Measurements from ENCODE around the gene MYH4.

Gene MYH4

DNA sequence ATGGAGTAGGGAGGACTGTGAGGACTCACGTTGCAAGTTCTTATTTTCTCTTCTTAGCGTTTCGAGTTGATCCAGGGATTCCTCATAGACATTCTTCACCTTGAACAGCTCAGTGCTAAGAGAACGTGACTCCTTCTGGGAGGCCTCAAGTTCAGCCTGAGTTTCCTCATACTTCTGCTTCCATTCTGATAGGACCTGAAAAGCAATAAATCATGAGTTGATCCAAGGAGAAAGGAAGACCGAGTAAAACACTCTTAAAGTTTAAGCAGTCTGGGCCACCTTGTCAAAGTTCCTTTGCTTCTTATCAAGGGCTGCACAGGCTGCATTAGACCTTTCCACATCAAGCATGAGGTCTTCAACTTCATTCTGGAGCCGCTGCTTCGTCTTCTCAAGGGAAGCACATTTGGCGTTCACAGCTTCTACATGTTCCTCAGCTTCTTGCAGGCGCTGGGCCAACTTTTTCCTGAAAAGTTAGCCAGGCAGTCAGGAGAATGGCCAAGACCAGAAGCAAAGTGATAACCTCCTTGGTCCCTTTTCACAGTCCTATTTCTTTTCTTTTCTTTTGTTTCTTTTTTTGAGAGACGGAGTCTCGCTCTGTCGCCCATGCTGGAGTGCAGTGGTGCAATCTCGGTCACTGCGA is 72.7 kb downstream of the MYH4 start:
- no peaks in the 10 kb centered on the region for H3K79me2 ChIP-seq (ENCODE audit: insufficient read depth, low read length)
- TF ChIP-seq, protein P1, sequence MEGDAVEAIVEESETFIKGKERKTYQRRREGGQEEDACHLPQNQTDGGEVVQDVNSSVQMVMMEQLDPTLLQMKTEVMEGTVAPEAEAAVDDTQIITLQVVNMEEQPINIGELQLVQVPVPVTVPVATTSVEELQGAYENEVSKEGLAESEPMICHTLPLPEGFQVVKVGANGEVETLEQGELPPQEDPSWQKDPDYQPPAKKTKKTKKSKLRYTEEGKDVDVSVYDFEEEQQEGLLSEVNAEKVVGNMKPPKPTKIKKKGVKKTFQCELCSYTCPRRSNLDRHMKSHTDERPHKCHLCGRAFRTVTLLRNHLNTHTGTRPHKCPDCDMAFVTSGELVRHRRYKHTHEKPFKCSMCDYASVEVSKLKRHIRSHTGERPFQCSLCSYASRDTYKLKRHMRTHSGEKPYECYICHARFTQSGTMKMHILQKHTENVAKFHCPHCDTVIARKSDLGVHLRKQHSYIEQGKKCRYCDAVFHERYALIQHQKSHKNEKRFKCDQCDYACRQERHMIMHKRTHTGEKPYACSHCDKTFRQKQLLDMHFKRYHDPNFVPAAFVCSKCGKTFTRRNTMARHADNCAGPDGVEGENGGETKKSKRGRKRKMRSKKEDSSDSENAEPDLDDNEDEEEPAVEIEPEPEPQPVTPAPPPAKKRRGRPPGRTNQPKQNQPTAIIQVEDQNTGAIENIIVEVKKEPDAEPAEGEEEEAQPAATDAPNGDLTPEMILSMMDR (IDR thresholded peaks at IDR 0.05; ENCODE audit: borderline replicate concordance, extremely low read depth, low read length, poor library complexity, severe bottlenecking): no peak
- no peak for TF ChIP-seq EZH2 (IDR thresholded peaks at IDR 0.05; ENCODE audit: borderline replicate concordance, low read depth, low read length, severe bottlenecking)
- DNase-seq (no peak), ATAC-seq (ENCODE audit: insufficient read depth, low read depth) (no peak)
- no peaks in the 10 kb centered on the region for H4K20me1 ChIP-seq (ENCODE audit: insufficient read depth, low read length)
- H3K27me3 ChIP-seq (ENCODE audit: insufficient read depth, low read length, poor library complexity): peaks cover 9% of the 10 kb centered on the region
- H3K4me2 ChIP-seq (ENCODE audit: insufficient read depth, low read length): no peak overlapping the region
- H2AFZ ChIP-seq (ENCODE audit: low read depth, low read length): no peak overlapping the region
- H3K4me1 ChIP-seq (ENCODE audit: insufficient read depth, low read length): no peaks in the 10 kb centered on the region
- H3K36me3 ChIP-seq (ENCODE audit: insufficient read depth, low read length): no peaks in the 10 kb centered on the region
- no peak overlapping the region for H3K4me3 ChIP-seq (ENCODE audit: low read depth in 1 of 2, low read length in 2 of 2)
- H3K27ac ChIP-seq (ENCODE audit: low read length): no peak overlapping the region
- no peak overlapping the region for H3K9ac ChIP-seq (ENCODE audit: low read depth, low read length)
- no peaks in the 10 kb centered on the region for H3K9me3 ChIP-seq (ENCODE audit: insufficient read depth, low read length, severe bottlenecking)

DNA sequence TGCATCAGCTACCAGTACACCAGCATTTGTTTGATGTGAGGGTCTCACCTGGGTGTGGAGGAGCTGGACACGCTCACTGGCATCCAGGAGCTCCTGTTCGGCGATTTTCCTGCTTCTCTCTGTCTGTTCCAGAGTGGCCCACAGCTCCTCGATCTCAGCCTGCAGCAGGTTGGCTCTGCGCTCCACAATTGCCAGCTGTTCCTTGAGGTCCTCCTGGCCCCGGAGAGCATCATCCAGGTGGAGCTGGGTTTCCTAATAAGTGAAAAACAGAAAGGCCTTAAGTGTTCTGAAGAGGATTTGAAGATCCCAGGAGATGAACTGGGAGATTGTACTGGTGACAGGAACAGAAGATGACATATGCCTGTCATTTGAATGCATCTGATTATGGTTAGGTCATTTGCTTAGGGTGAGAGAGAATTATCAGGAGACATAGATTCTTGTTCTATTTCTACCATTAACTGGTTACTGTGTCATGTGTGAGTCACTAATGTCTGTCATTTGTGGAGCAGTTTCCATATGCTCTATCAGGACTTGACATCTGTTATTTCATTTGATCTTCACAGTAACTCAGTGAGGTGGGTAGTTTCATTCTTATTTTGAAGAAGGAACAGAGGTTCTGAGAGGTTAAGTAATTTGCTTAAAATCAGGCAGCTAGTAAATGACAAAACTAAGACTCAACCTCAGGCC is 75.0 kb downstream of the MYH4 start:
- Histone ChIP-seq H3K9me3 (ENCODE audit: insufficient read depth, low read length, severe bottlenecking) (no peaks in the 10 kb centered on the region), H3K4me3 (ENCODE audit: low read depth in 1 of 2, low read length in 2 of 2) (no peak overlapping the region), H2AFZ (ENCODE audit: low read depth, low read length) (no peak overlapping the region), H3K36me3 (ENCODE audit: insufficient read depth, low read length) (no peaks in the 10 kb centered on the region), H3K4me2 (ENCODE audit: insufficient read depth, low read length) (no peak overlapping the region), H4K20me1 (ENCODE audit: insufficient read depth, low read length) (no peaks in the 10 kb centered on the region), H3K27ac (ENCODE audit: low read length) (no peak overlapping the region), H3K9ac (ENCODE audit: low read depth, low read length) (no peak overlapping the region), H3K27me3 (ENCODE audit: insufficient read depth, low read length, poor library complexity) (peaks cover 16% of the 10 kb centered on the region), H3K79me2 (ENCODE audit: insufficient read depth, low read length) (no peaks in the 10 kb centered on the region), H3K4me1 (ENCODE audit: insufficient read depth, low read length) (no peaks in the 10 kb centered on the region)
- no peak for TF ChIP-seq EZH2 (IDR thresholded peaks at IDR 0.05; ENCODE audit: borderline replicate concordance, low read depth, low read length, severe bottlenecking)
- TF ChIP-seq, protein P1 (IDR thresholded peaks at IDR 0.05; ENCODE audit: borderline replicate concordance, extremely low read depth, low read length, poor library complexity, severe bottlenecking): no peak
- DNase-seq: no peak
- ATAC-seq (ENCODE audit: insufficient read depth, low read depth): no peak
